Measurements from ENCODE around the gene RINL.
"Not testable (repeated sequence)": the region's sequence is repeated elsewhere in the genome, so short reads cannot be mapped to it uniquely, and the experiment has no call there.

Gene RINL

GRCh38 chr19:38904581-38905539 is 26.8 kb upstream of the RINL start:
- DNase-seq (ENCODE audit: low spot score) = no peak

- no peak for DNase-seq (ENCODE audit: low spot score)
Observed at GRCh38 chr19:38901683-38902082, 23.6 kb upstream of the RINL start.

- DNase-seq (ENCODE audit: low spot score) = no peak
Observed at GRCh38 chr19:38900743-38901190, 22.7 kb upstream of the RINL start.

- DNase-seq (ENCODE audit: low spot score) = no peak
Observed at GRCh38 chr19:38900202-38900629, 22.1 kb upstream of the RINL start.

GRCh38 chr19:38899447-38900201 is 21.5 kb upstream of the RINL start, which contains the start of the genes NFKBIB and SIRT2:
Gene NFKBIB, plus strand, starts transcription at chr19:38899969. Its CDS starts 64 bp downstream, at chr19:38900033.
Gene SIRT2, minus strand, starts transcription at chr19:38899618. Its CDS starts 97 bp downstream, at chr19:38899521.
- DNase-seq (ENCODE audit: low spot score) = peak; percentile 100

- peak; percentile 22 for DNase-seq (ENCODE audit: low spot score)
Observed at GRCh38 chr19:38898788-38899446, 20.8 kb upstream of the RINL start.

GRCh38 chr19:38894968-38895367 is 16.9 kb upstream of the RINL start:
- DNase-seq (ENCODE audit: low spot score) = no peak

- DNase-seq (ENCODE audit: low spot score) = no peak
Observed at GRCh38 chr19:38893341-38893771, 15.3 kb upstream of the RINL start.

- no peak for DNase-seq (ENCODE audit: low spot score)
Observed at GRCh38 chr19:38892841-38893240, 14.8 kb upstream of the RINL start.

GRCh38 chr19:38891771-38892170 is 13.7 kb upstream of the RINL start:
- DNase-seq (ENCODE audit: low spot score) = no peak

GRCh38 chr19:38890686-38891085 is 12.6 kb upstream of the RINL start:
- no peak for DNase-seq (ENCODE audit: low spot score)

GRCh38 chr19:38889803-38890202 is 11.7 kb upstream of the RINL start:
- no peak for DNase-seq (ENCODE audit: low spot score)

GRCh38 chr19:38888876-38889275 is 10.8 kb upstream of the RINL start:
- no peak for DNase-seq (ENCODE audit: low spot score)

GRCh38 chr19:38884691-38885090 is 6.6 kb upstream of the RINL start:
- not testable (repeated sequence) for DNase-seq (ENCODE audit: low spot score)

- DNase-seq (ENCODE audit: low spot score) = no peak
Observed at GRCh38 chr19:38883286-38883685, 5.2 kb upstream of the RINL start.

GRCh38 chr19:38880882-38881609 is 3.0 kb upstream of the RINL start:
- DNase-seq (ENCODE audit: low spot score) = no peak

GRCh38 chr19:38880076-38880881 is 2.2 kb upstream of the RINL start:
- DNase-seq (ENCODE audit: low spot score) = no peak

GRCh38 chr19:38879400-38879751 is 1.3 kb upstream of the RINL start:
- DNase-seq (ENCODE audit: low spot score) = no peak

GRCh38 chr19:38878575-38879399 is 712 bp upstream of the RINL start:
- no peak for DNase-seq (ENCODE audit: low spot score)

Data from CD4-positive, alpha-beta T cell treated with Interleukin-6 at 100 ng/mL for 8 hours (primary cell).